Choroid plexus epithelial cell (primary cell): ENCODE results near the gene LRRC4C.

Experiments
- DNase-seq: peaks from one replicate; pipeline ENCODE4 v3.0.0-alpha.2; 2010; ENCODE audit warnings: low read depth
- H3K4me3 ChIP-seq: 2 replicates; pipeline ENCODE4 v1.5.1; 2011; ENCODE audit warnings: low read depth, mild to moderate bottlenecking, control low read depth, low read length, moderate library complexity
- CTCF ChIP-seq: conservative IDR thresholded peaks from 2 replicates; pipeline ENCODE4 v1.5.1; 2011; ENCODE audit warnings: low read depth, mild to moderate bottlenecking, control low read depth, inconsistent platforms, low read length, moderate library complexity

LRRC4C gene

GRCh38 chr11:40606800-40607199 lies 852.7 kb downstream of the LRRC4C start:
- TF ChIP-seq CTCF = no peak
- DNase-seq = no peak
- H3K4me3 ChIP-seq = no peak overlapping the region

- no peak overlapping the region for H3K4me3 ChIP-seq
- DNase-seq = no peak
- TF ChIP-seq CTCF = no peak
Observed at GRCh38 chr11:40602866-40603552, 856.4 kb downstream of the LRRC4C start.

GRCh38 chr11:40597546-40598113 lies 861.8 kb downstream of the LRRC4C start:
- no peak for DNase-seq
- no peak overlapping the region for H3K4me3 ChIP-seq
- TF ChIP-seq CTCF = no peak

- no peak for TF ChIP-seq CTCF
Observed at GRCh38 chr11:40573254-40573891, 886.1 kb downstream of the LRRC4C start.

GRCh38 chr11:40569947-40570531 lies 889.4 kb downstream of the LRRC4C start:
- no peak for DNase-seq
- H3K4me3 ChIP-seq = no peak overlapping the region
- TF ChIP-seq CTCF = no peak

More at GRCh38 chr11:40573254-40573891, 886.1 kb downstream of the LRRC4C start:
- no peak for DNase-seq
- H3K4me3 ChIP-seq = no peak overlapping the region

- TF ChIP-seq CTCF = no peak
- DNase-seq = no peak
- H3K4me3 ChIP-seq = no peak overlapping the region
Observed at GRCh38 chr11:40567392-40567791, 892.1 kb downstream of the LRRC4C start.
